C4-2B (cell line): Measurements from ENCODE around the gene TRIM2.

ENCODE experiments used
- H3K27ac ChIP-seq: fragments of 450-650 bp; 2 replicates; pipeline ENCODE4 v1.5.1; 2017
- ZFX ChIP-seq: fragments of 450-650 bp; IDR thresholded peaks from 2 replicates; pipeline ENCODE4 v1.6.1; 2017
- TF ChIP-seq, protein P1 (sequence below): fragments of 450-650 bp; conservative IDR thresholded peaks from 2 replicates; pipeline ENCODE4 v1.5.1; 2017; ENCODE audit warnings: mild to moderate bottlenecking

Gene TRIM2

GRCh38 chr4:153241970-153242838 is 38.0 kb downstream of the TRIM2 start:
- no peak for TF ChIP-seq ZFX
- TF ChIP-seq, protein P1, sequence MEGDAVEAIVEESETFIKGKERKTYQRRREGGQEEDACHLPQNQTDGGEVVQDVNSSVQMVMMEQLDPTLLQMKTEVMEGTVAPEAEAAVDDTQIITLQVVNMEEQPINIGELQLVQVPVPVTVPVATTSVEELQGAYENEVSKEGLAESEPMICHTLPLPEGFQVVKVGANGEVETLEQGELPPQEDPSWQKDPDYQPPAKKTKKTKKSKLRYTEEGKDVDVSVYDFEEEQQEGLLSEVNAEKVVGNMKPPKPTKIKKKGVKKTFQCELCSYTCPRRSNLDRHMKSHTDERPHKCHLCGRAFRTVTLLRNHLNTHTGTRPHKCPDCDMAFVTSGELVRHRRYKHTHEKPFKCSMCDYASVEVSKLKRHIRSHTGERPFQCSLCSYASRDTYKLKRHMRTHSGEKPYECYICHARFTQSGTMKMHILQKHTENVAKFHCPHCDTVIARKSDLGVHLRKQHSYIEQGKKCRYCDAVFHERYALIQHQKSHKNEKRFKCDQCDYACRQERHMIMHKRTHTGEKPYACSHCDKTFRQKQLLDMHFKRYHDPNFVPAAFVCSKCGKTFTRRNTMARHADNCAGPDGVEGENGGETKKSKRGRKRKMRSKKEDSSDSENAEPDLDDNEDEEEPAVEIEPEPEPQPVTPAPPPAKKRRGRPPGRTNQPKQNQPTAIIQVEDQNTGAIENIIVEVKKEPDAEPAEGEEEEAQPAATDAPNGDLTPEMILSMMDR = no peak
- peak overlapping the region; percentile 16 for H3K27ac ChIP-seq

DNA sequence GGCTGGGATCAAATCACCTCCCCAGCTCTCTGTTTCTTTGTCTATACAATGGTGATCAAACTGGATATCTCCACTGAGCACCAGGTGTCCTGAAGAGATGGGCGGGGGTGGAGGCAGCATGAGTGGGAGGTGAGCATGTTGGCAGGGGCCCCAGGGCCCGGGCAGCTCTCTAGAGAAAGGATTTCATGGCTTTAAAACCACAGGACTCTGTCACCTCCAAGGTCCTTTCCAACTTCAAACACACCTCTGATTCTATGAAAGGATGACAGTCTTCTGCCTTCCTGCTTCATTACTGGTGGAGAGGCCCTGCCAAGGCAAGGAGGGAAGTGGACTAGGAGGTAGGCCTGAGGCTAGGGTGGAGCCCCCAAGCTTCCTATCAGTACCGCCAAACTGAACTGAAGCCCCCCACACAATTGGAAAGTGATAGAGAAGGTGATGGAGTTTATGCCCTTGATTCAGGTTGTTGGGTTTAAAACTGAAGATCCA is 38.6 kb downstream of the TRIM2 start:
- peak overlapping the region; percentile 16 for H3K27ac ChIP-seq
- TF ChIP-seq, protein P1 = no peak
- no peak for TF ChIP-seq ZFX

DNA sequence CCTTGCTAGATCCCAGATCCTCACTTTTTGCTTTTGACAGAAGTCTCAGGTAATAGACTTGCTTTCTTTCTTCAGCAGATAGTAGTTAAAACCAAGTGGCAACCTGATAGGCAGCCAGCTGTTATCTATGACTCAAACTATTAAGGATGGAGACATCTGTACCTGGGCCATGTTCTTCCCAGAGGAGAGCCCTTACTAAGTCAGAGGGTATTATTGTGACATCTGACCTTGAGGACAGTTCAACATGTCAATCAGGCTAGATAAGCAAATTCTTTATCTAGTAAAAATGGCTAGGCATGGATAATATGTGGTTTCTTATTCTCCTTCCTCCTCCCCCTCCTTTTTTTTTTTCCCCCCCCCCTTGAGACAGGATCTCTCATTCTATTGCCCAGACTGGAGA is 39.2 kb downstream of the TRIM2 start:
- TF ChIP-seq, protein P1 = no peak
- no peak for TF ChIP-seq ZFX
- no peak overlapping the region; the same call in 1 of the 2 replicates for H3K27ac ChIP-seq

DNA sequence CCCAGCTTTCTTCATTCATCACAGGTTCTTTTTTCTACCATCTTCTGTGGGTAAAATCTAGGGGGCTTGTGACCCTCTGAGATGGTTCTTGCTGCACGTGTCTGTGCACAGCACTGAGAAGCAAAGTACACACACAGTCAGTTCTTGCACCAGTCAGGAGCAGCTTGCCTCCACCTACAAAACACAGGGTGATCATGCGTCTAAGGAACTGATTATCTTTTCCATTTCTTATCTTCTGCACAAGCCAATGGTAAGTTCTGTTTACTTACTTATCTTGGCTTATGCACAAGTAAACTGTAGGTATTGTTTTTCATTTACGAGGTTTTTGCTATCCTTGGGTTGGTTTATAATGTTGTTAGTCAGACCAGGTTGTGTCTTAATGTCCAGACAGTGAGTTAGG is 40.7 kb downstream of the TRIM2 start:
- no peak for TF ChIP-seq ZFX
- TF ChIP-seq, protein P1 = no peak
- H3K27ac ChIP-seq = peak overlapping the region; percentile 69; the same call in 1 of the 2 replicates

DNA sequence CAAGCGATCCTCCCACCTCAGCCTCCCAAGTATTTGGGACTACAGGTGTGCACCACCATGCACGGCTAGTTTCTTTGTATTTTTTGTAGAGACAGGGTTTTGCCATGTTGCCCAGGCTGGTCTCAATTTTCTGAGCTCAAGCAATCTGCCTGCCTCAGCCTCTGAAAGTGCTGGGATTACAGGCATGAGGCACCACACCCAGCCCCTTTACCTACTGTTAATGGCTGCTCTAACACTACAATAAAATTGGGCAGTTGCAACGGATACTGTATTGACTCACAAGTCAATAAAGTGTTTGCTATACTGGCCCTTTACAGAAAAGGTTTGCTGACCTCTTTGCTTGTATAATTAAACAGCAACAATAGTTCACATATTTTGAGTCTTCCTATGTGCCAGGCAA is 41.5 kb downstream of the TRIM2 start:
- H3K27ac ChIP-seq = peak overlapping the region; percentile 69
- TF ChIP-seq, protein P1 = no peak
- no peak for TF ChIP-seq ZFX

GRCh38 chr4:153246446-153247115 is 42.3 kb downstream of the TRIM2 start:
- peak overlapping the region; percentile 18 for H3K27ac ChIP-seq
- no peak for TF ChIP-seq ZFX
- TF ChIP-seq, protein P1 = no peak

DNA sequence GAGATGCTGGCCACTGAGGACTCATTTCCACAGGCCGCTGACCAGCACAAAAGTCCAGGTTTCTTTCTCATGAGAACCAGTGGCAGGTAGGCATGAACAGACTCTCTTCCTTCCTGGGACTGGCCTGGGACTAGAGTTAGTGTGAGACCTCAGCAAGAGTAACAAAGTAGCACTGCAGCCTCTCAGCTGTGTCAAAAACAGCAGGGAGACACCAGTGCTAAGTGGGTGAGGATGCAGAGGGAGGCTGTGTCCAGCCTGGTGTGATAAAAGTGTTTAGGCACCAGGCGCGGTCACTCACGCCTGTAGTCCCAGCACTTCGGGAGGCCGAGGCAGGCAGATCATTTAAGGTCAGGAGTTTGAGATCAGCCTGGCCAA is 42.9 kb downstream of the TRIM2 start:
- no peak for TF ChIP-seq ZFX
- TF ChIP-seq, protein P1 = no peak
- H3K27ac ChIP-seq = peak overlapping the region; percentile 18
